Activated T-helper 1 cell treated with Interleukin-2 at 50 U/mL for 16 hours (primary cell): Measurements from ENCODE around the gene SSC4D.
"Not testable (repeated sequence)": the region's sequence is repeated elsewhere in the genome, so short reads cannot be mapped to it uniquely, and the experiment has no call there.

ENCODE experiments used
- DNase-seq: peaks from one replicate; pipeline ENCODE4 v3.0.0-alpha.2; 2020; ENCODE audit warnings: low read depth

SSC4D gene

DNA sequence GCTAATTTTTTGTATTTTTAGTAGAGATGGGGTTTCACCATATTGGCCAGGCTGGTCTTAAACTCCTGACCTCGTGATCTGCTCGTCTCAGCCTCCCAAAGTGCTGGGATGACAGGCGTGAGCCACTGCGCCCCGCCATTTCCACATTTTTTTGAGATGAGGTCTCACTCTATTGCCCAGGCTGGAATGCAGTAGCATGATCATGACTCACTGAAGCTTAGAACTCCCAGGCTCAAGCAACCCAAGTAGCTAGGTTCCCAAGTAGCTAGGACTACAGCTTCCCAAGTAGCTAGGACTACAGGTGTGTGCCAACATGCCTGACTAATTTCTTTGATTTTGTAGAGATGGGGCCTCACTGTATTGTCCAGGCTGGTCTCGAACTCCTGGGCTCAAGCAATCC is 11.6 kb upstream of the SSC4D start:
- DNase-seq, result not testable (repeated sequence)

DNA sequence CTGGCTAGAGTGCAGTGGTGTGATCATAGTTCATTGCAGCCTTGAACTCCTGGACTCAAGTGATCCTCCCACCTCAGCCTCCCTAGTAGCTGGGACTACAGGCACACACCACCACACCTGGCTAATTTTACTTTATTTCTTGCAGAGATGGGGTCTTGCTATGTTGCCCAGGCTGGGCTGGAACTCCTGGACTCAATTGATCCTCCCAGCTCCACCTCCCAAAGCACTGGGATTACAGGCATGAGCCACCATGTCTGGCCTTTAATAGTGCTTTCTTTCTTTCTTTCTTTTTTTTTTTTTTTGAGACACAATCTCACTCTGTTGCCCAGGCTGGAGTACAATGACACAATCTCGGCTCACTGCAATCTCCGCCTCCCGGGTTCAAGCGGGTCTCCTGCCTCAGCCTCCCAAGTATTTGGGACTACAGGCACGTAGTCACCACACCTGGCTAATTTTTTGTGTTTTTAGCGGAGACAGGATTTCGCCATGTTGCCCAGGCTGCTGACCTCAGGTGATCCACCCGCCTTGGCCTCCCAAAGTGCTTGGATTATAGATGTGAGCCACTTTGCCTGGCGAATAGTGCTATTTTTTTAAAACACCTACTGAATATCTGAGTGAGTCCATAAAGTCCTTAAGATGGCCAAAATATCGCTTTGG is 8.3 kb upstream of the SSC4D start:
- not testable (repeated sequence) for DNase-seq

DNA sequence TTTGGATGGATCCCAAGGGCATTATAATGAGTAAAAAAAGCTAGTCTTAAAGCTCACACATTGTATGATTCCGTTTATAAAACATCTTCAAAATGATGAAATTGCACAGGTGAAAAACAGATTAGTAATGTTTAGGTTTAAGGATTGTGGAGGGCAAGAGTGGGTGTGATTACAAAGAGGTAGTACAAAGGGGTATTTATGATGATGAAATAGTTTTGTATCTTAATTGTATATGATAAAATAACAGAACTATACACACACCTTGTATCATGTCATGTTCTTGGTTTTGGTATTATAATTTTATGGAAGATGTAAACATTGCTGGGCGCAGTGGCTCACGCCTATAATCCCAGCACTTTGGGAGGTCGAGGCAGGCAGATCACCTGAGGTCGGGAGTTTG is 2.8 kb upstream of the SSC4D start:
- no peak for DNase-seq

DNA sequence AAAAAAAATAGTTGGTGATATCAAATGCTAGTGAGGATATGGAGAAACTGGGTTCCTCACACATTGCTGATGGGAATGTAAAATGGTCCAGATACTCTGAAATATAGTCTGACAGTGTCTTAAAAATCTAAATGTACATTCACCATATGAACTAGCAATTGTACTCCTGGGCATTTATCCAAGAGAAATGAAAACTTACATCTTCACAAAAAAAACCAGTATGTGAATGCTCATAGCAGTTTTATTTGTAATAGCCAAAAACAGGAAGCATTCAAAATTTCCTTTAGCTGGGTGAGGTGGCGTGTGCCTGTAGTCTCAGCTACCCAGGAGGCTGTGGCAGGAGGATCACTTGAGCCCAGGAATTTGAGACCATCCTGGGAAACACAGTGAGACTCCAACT is 2.1 kb upstream of the SSC4D start:
- no peak for DNase-seq

DNA sequence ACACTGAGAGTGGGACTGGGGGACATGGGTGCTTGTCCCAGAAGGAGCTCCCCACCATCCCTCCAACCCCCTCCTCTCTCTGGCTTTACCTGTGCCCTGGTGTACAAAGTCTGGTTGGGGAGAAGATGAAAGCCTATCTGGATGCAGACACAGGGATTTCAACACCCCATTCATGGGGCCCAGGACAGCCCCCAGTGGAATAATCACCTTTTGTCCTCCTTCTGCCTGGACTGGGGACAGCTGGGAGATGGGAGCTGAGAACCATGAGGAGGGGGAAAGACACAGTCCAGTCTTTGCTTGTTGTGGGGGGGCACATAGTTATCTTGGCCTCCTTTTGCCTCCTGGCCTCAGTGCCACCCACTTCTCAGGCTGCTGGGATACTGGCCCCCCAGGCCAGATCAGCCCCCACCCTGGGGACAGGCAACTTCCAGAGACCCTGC is 1.4 kb downstream of the SSC4D start:
- DNase-seq, result no peak

DNA sequence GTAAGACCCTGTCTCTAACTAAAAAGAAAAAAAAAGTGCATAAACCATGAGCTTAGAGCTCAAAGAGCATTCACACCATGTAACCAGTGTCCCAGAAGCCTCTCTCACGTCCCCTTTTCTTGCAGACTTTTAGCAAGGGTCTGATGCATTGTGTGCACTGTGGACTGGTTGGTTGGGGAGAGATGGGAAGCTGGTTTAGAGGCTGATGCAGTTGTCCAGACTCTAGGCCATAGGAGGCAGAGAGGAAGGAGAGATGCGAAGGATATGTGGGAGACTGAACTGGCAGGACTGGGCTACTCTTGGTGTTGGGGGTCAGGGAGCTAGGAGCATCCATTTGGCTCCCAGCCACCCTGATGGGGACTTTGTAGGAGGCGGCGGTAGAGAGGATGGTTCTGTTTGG is 1.8 kb downstream of the SSC4D start:
- DNase-seq, result no peak

DNA sequence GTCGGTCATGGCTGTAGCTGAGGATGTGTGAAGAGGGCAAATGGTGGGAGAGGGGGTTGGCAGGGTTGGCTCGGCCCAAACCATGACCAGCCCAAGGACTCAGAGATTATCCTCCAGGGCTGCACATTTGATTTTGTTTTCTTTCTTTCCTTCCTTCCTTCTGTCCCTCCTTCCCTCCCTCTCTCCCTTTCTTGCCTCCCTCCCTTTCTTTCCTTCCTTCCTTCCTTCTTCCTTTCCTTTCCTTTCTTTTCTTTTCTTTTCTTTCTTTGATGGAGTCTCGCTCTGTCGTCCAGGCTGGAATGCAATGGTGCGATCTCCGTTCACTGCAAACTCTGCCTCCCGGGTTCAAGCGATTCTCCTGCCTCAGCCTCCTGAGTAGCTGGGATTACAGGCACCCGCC is 3.8 kb downstream of the SSC4D start:
- DNase-seq, result no peak

DNA sequence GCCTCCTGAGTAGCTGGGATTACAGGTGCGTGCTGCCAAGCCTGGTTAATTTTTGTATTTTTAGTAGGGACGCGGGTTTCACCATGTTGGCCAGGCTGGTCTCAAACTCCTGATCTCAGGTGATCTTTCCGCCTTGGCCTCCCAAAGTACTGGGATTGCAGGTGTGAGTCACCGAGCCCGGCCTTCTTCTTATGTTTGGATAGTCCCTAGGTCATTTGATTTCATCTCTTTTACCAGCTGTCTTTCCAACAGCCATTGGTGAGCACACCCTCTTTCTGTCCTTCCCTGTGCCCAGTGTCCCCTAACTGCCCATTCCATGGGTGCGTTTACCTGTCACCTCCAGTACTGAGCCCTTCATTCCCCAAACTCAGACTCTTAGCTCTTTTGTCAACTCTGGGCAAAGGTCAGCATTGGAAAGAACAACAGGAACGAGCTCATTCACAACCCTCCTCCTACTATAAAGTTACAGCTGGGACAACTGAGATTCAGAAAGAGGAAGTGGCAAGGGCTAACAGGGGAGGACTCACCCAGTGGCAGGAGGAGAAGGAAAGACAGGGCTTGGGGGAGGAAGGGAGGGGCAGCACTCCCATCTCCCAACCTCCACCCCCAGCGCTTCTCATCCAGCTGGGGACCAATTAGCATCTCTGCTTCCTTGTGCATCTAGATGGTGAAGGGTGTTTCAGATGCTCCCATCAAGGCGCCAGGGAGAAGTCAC is 5.6 kb downstream of the SSC4D start:
- no peak for DNase-seq

DNA sequence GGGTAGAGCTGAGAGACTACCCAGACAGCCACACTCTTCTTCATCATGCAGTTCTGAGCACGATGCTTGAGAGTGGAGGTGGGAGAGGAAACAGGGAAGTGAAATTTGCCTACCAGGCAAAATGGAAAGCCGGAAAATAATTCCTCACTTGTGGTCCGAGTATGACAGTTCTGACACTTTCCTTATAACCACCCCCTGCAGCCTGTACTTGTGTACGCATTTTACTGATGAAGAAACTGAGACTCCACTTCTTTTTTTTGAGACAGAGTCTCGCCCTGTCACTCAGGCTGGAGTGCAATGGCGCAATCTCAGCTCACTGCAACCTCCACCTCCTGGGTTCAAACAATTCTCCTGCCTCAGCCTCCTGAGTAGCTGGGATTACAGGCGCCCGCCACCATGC is 6.4 kb downstream of the SSC4D start:
- DNase-seq, result not testable (repeated sequence)

DNA sequence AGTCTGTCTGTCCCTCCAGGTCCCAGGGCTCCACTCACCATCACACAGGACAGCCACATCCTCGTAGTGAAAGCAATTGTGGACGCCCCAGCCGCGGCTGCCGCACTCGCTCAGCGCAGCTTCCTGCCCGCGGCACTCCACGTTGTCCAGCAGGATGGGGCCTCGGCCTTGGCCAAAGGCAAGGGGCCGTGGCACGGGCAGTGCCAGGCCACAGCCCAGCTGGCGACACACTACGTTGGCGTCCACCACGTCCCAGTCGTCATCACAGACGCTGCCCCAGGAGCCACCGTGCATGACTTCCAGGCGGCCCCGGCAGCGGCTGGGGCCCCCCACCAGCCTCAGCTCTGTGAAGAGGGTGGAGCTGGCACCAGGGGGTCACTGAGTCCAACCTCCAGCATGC is 9.2 kb downstream of the SSC4D start:
- no peak for DNase-seq

DNA sequence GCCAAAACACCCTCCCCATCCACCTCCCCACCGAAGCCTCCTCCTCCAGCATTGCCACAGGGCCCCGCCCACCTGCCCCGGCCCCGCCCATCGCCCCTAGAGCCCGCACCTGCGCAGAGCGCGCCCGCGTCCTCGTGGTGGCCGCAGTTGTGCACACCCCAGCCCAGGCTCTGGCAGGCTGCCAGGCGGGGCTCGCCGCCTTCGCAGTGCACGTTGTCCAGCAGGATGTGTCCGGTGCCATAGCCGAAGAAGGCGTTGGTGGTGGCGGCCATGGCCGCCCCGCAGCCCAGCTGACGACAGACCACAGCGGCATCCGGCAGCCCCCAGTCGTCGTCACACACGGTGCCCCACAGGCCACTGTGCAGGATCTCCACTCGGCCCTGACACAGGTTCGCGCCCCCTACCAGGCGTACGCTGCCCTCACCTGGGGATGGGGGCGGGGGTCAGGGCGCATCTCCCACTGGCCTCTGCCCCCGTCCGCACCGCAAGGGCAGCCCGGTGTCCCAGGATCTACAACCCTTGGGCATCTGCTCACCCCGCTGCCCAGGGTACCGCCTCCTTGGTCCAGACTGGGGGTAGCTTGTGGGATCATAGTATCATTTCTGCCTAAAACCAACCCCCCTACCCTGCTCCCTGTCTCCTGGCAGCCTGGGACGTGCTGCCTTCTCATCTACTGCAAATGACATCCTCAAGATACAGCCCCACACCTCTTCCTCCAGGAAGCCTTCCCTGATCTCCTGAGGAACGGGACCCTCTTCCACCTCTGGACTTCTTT is 11.9 kb downstream of the SSC4D start:
- DNase-seq, result peak; percentile 73

DNA sequence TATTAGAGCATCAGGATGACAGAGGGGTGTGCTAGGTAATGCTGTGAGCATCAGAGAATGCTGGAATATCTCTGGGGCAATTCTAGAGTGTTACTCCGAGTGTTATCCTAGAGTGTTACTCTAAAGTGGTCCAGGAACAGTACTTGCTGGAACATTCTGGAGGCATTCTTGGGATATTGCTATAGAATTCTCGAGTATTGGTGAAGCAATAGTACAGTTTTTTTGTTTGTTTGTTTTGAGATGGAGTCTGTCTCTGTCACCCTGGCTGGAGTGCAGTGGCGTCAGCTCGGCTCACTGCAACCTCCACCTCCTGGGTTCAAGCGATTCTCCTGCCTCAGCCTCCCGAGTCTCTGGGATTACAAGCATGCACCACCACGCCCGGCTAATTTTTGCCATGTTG is 12.6 kb downstream of the SSC4D start:
- no peak for DNase-seq

DNA sequence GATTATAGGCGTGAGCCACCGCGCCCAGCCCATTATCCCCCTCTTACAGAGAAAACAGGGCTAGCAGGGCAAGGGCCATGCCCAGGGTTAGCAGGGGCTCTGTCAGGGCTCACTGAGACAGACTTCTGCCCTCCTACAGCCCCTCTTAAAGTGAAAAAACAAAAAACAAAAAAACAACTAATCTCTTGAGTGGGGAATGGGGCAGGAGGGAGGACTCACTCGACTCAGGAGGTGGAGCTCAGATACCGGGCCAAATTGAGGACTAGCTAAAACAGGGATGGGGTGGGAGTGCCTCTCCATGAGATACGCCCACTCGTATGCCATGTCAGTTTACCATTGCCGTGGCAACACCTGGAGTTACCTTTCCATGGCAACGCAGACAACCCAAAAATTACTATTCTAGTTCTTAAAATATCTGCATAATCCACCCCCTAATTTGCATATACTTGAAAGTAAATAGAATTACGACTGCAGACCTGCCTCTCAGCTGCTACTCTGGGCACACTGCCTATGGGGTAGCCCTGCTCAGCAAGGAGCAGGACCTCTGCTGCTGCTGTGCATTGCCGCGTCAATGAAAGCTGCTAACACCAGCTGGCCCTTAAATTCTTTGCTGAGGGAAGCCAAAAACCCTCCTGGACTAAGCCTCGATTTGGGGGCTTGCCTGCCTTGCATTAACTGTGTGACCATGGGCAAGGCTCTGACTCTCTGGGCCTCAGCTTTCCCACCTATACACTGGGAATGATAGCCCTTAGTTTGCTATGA is 13.4 kb downstream of the SSC4D start:
- DNase-seq, result no peak

DNA sequence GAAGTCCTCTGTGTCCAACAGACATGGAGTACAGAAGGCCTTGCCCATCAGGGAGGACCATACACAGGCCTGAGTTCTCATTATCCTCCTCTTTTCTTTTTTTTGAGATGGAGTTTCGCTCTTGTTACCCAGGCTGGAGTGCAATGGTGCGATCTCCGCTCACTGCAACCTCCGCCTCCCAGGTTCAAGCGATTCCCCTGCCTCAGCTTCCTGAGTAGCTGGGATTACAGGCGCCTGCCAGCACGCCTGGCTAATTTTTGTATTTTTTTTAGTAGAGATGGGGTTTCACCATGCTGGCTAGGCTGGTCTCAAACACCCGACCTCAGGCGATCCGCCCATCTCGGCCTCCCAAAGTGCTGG is 13.9 kb downstream of the SSC4D start:
- DNase-seq, result not testable (repeated sequence)

DNA sequence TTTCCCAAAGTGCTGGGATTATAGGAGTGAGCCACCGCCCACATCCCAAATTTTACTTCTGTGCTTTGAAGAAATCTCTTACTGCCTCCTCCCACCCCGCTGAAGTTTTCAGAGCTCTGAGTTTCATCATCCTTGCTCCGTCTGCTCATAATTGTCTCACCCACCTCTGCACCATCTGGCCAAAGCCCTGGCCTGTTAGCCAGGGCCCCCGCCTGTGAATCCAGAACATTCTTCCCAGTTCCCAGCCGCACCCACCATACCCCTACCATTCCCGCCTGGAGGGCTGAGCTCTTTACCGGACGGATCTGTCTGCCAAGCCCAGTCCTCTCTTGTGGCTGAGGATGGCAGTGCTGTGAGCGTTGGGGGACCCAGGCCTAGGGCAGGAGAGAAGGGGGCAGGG is 14.5 kb downstream of the SSC4D start:
- no peak for DNase-seq

DNA sequence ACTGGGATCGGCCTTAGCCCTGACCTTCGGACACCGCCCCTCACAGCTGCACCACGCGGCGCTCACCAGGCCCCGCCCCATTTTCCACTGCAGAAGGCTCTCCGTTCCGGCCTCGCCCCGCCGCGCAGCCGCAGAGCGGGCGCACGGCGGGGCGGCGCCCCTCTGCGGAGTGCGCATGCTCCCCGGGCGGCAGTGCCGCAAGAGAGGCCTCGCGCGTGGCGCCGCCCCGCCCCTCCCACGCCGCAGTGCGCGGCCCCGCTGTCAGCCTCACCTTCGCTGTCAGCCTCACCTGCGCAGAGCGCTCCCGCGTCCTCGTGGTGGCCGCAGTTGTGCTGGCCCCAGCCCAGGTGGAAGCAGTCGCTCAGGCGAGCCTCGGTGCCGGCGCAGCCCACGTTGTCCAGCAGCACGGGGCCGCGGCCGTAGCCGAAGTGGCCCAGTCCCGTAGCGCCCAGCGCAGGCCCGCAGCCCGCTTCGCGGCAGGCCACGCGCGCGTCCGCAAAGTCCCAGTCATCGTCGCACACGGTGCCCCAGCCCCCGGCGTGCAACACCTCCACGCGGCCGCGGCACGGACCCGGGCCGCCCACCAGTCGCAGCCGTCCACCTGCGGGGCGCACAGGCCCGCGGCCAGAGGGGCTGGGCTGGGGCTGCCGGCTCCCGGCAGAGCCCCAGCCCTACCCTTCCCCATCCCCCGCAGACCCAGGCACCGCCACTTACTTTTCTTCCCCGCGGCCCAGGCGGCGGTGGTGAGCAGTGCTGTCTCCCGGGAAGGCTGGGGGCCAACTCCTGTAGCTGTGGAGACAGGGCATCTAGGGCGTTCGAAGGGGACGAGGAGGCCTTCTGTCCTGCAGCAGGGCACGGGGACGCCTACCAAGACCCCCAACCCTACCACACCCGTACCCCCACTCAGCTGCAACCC is 16.1 kb downstream of the SSC4D start:
- peak; percentile 91 for DNase-seq

DNA sequence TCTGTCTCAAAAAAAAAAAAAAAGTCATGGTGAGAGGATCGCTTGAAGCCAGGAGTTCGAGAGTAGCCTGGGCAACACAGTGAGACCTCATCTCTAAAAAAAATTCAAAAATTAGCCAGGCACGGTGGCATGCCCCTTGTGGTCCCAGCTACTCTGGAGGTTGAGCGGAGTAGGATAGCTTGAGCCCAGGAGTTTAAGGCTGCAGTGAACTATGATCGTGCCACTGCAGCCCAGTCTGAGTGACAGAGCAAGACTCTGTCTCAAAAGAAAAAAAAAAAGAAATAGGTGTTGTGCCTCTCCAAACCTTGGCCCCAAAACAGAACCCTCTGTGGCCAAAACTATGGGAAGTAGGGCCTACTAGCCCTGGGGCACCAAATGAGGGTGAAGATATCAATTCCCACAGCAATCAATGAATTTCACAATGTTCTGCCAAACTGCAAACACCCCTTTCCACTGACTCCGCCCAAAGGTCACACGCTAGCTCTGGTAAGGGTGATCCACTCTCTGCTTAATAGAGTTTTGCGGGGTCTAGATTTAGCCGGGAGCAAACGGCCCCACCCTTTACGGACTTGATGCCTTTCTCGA is 16.9 kb downstream of the SSC4D start:
- DNase-seq, result no peak

DNA sequence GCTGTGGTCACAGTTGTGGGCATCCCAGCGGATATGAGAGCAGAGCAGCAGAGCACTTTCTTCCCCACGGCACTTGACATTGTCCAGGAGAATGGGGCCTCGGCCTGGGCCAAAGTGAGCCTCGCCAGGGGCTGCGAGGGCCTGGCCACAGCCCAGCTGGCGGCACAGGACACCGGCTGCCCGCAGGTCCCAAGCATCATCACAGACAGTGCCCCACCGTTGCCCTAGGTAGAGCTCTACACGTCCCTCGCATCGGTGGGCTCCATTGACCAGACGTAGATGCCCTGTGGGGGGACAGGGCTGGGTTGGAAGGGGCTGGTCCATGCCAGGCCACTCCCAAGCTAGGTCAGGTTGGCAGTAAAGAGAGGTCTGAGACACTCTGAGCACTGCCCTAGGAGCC is 19.4 kb downstream of the SSC4D start:
- DNase-seq, result no peak

DNA sequence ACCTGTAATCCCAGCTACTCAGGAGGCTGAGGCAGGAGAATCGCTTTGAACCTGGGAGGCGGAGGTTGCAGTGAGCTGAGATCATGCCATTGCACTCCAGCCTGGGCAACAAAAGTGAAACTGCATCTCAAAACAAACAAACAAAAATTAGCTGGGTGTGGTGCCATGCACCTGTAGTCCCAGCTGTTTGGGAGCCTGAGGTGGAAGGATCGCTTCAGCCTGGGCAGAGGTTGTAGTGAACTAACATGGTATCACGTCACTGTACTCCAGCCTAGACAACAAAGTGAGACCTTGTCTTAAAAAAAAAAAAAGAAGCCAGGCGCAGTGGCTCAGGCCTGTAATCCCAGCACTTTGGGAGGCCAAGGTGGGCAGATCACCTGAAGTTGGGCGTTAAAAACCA is 21.7 kb downstream of the SSC4D start:
- DNase-seq, result not testable (repeated sequence)

DNA sequence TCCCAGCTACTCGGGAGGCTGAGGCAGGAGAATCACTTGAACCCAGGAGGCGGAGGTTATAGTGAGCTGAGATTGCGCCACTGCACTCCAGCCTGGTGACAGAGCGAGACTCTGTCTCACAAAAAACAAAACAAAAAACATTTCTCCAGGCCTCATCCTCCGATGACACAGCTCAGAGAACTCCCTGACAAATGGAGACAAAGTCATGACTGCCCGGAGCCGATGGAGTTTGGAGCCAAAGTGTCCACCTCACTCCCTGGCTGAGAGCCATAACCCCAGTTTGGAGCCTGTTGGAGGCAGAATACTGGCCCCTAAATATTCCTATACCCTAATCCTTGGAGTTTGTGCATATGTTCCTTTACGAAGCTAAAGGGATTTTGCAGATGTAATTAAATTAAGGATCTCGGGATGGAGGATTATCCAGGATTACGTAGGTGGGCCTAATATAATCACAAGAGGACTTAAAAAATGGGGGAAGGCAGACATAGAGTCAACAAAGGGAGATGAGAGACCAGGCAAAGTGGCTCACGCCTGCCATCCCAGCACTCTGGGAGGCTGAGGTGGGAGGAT is 22.7 kb downstream of the SSC4D start:
- DNase-seq, result no peak
